HepG2 (cell line): Measurements from ENCODE around the gene PXMP4. TPM values are rescaled to one million over a fixed set of nuclear protein-coding genes. Genes with fewer than 3 reads are reported as not detected.
A peak's percentile ranks its signal among the peaks of the same experiment; 100 is the strongest.

Experiments used
- ATF5 ChIP-seq: sonication (generic); formaldehyde crosslinking; IDR thresholded peaks from 2 replicates; pipeline ENCODE4 v1.4.0; 2020; ENCODE audit warnings: mild to moderate bottlenecking, low read depth, missing genetic modification reagents
- ATF7 ChIP-seq, 2 experiments: fragments of 450-650 bp in 1 of 2; sonication (generic) in 1 of 2; formaldehyde crosslinking in 1 of 2; IDR thresholded peaks; 2 replicates each; pipeline versions ENCODE4 v1.4.0 to v1.6.1; 2016 to 2020; ENCODE audit warnings: antibody characterized with exemption in 1 of 2, mild to moderate bottlenecking in 1 of 2, missing genetic modification reagents in 1 of 2
- CTCF ChIP-seq: sonication (generic); formaldehyde crosslinking; IDR thresholded peaks from 2 replicates; pipeline ENCODE4 v1.5.0; 2020; ENCODE audit warnings: mild to moderate bottlenecking, missing genetic modification reagents, moderate library complexity
- FLYWCH1 ChIP-seq: sonication (generic); formaldehyde crosslinking; IDR thresholded peaks from 2 replicates; pipeline ENCODE4 v1.8.1; 2023; ENCODE audit warnings: mild to moderate bottlenecking, missing genetic modification reagents
- HOXA3 ChIP-seq: sonication (generic); formaldehyde crosslinking; IDR thresholded peaks from 2 replicates; pipeline ENCODE4 v1.5.0; 2020; ENCODE audit warnings: missing genetic modification reagents
- MAZ ChIP-seq, 2 experiments: sonication (generic) in 1 of 2; formaldehyde crosslinking in 1 of 2; IDR thresholded peaks; 2 replicates each; pipeline versions ENCODE4 v1.5.0 to v1.6.1; 2012 to 2020; ENCODE audit warnings: low read depth in 2 of 2, mild to moderate bottlenecking in 2 of 2, borderline replicate concordance in 1 of 2, improper control_type of control experiment in 1 of 2, low read length in 1 of 2, missing genetic modification reagents in 1 of 2, moderate library complexity in 1 of 2
- MXD3 ChIP-seq: IDR thresholded peaks from 2 replicates; pipeline ENCODE4 v1.6.1; 2016; ENCODE audit warnings: mild to moderate bottlenecking, missing biosample characterization, missing genetic modification reagents
- NCOA2 ChIP-seq: sonication (generic); formaldehyde crosslinking; IDR thresholded peaks from 2 replicates; pipeline ENCODE4 v1.8.0; 2022; ENCODE audit warnings: inconsistent platforms
- STAT6 ChIP-seq: sonication (generic); formaldehyde crosslinking; IDR thresholded peaks from 2 replicates; pipeline ENCODE4 v1.4.0; 2020; ENCODE audit warnings: missing genetic modification reagents, mild to moderate bottlenecking, borderline replicate concordance
- TRIM24 ChIP-seq: sonication (generic); formaldehyde crosslinking; IDR thresholded peaks from 2 replicates; pipeline ENCODE4 v1.8.0; 2022; ENCODE audit warnings: mild to moderate bottlenecking, missing genetic modification reagents
- ZFP36L2 ChIP-seq: sonication (generic); formaldehyde crosslinking; IDR thresholded peaks from 2 replicates; pipeline ENCODE4 v1.4.0; 2020; ENCODE audit warnings: missing genetic modification reagents
- ZNF235 ChIP-seq: sonication (generic); formaldehyde crosslinking; IDR thresholded peaks from 2 replicates; pipeline ENCODE4 v1.8.1; 2023; ENCODE audit warnings: mild to moderate bottlenecking, missing genetic modification reagents, borderline replicate concordance
- ZNF572 ChIP-seq: sonication (generic); formaldehyde crosslinking; IDR thresholded peaks from 2 replicates; pipeline ENCODE4 v1.5.1; 2020; ENCODE audit warnings: mild to moderate bottlenecking, missing genetic modification reagents
- ZNF580 ChIP-seq: IDR thresholded peaks from 2 replicates; pipeline ENCODE4 v1.6.1; 2016; ENCODE audit warnings: low read depth, borderline replicate concordance
- ZNF770 ChIP-seq: sonication (generic); formaldehyde crosslinking; IDR thresholded peaks from 2 replicates; pipeline ENCODE4 v1.5.0; 2020; ENCODE audit warnings: mild to moderate bottlenecking, missing genetic modification reagents
- ZNF777 ChIP-seq: sonication (generic); formaldehyde crosslinking; IDR thresholded peaks from 2 replicates; pipeline ENCODE4 v1.4.0; 2020; ENCODE audit warnings: missing genetic modification reagents
- ZNF83 ChIP-seq: sonication (generic); formaldehyde crosslinking; IDR thresholded peaks from 2 replicates; pipeline ENCODE4 v1.4.0; 2020; ENCODE audit warnings: missing genetic modification reagents, mild to moderate bottlenecking, borderline replicate concordance
- ZNF883 ChIP-seq: sonication (generic); formaldehyde crosslinking; IDR thresholded peaks from 2 replicates; pipeline ENCODE4 v1.5.1; 2020; ENCODE audit warnings: mild to moderate bottlenecking, missing genetic modification reagents; ENCODE audit errors: not compliant biosample characterization
- polyA plus RNA-seq, 8 experiments: library from polyadenylated mRNA; depleted of rRNA in 3 of 8; stranded (reverse) in 7 of 8; unstranded in 1 of 8; fragments of >200 nt; fragmentation: Illumina TruSeq in 4 of 8; extraction: Trizol in 4 of 8; gene quantifications; 2 replicates each; pipeline versions ENCODE4 v1.2.1 to v1.2.3, GENCODE V29; 2011 to 2016; ENCODE audit warnings: low read depth in 4 of 8, missing spikeins in 1 of 8, mixed read lengths in 1 of 8; ENCODE audit not compliant: insufficient read depth in 1 of 8
- total RNA-seq, 5 experiments: library from RNA; depleted of rRNA; stranded (reverse); fragments of >200 nt; fragmentation: Illumina TruSeq; extraction: Trizol; gene quantifications; 2 replicates each; pipeline ENCODE4 v1.2.3, GENCODE V29; 2016; ENCODE audit warnings: low read depth in 1 of 5

PXMP4 gene
- total and polyA plus RNA-seq, 2 of the 13 experiments (the other 11 are each of a cell fraction or from before 2014, with no cell fraction given): not detected

- TF ChIP-seq HOXA3 (CRISPR knock-in tag): peak; percentile 90
- TF ChIP-seq FLYWCH1: no peak
- TF ChIP-seq MAZ (IDR thresholded peaks at IDR 0.05; ENCODE audit: borderline replicate concordance, low read depth, low read length): peak; percentile 48
- no peak for TF ChIP-seq MAZ (CRISPR knock-in tag; IDR thresholded peaks at IDR 0.05; ENCODE audit: low read depth)
- TF ChIP-seq ZFP36L2 (CRISPR knock-in tag): no peak
- 0 out of 2 replicates have a peak, but pooled peaks have one; percentile 39 for TF ChIP-seq ZNF777
- 0 out of 2 replicates have a peak, but pooled peaks have one; percentile 19 for TF ChIP-seq MXD3 (CRISPR knock-in tag)
- TF ChIP-seq STAT6 (CRISPR knock-in tag): peak; percentile 52; the same call in 1 of the 2 replicates
- peak; percentile 61; the same call in 1 of the 2 replicates for TF ChIP-seq ZNF580 (CRISPR knock-in tag)
- TF ChIP-seq NCOA2 (CRISPR knock-in tag): peak; percentile 78
- 0 out of 2 replicates have a peak, but pooled peaks have one; percentile 48 for TF ChIP-seq ZNF770 (CRISPR knock-in tag)
- peak; percentile 68; the same call in 1 of the 2 replicates for TF ChIP-seq TRIM24 (CRISPR knock-in tag)
- peak; percentile 60 for TF ChIP-seq ZNF572 (CRISPR knock-in tag)
- TF ChIP-seq ZNF883: no peak
- TF ChIP-seq ZNF83: peak; percentile 84; the same call in 1 of the 2 replicates
- TF ChIP-seq ZNF235 (CRISPR knock-in tag): 0 out of 2 replicates have a peak, but pooled peaks have one; percentile 18
- TF ChIP-seq ATF5 (CRISPR knock-in tag): no peak
- no peak for TF ChIP-seq ATF7 (IDR thresholded peaks at IDR 0.05)
- peak; percentile 19; the same call in 1 of the 2 replicates for TF ChIP-seq ATF7 (CRISPR knock-in tag; IDR thresholded peaks at IDR 0.05)
- TF ChIP-seq CTCF (CRISPR knock-in tag): peak; percentile 48
Measured at GRCh38 chr20:33701629-33702450, 18.3 kb downstream of the PXMP4 start (continued).
